ENCODE measurements around the gene SLC12A8. TPM values are rescaled to one million over a fixed set of nuclear protein-coding genes. Genes with fewer than 3 reads are reported as not detected.
A peak's percentile ranks its signal among the peaks of the same experiment; 100 is the strongest.

SLC12A8 gene
- total and polyA plus RNA-seq, 10 of the 15 experiments (the other 5 are each of a cell fraction or from before 2014, with no cell fraction given) = 2.5 to 71.6 (median 50.1) TPM

- TF ChIP-seq BCL11A (IDR thresholded peaks at IDR 0.05; ENCODE audit: low read depth, low read length) (no peak), GATAD2B (conservative IDR thresholded peaks at IDR 0.05; ENCODE audit: low read depth) (peak; percentile 40; the same call in 1 of the 2 replicates), EED (IDR thresholded peaks at IDR 0.05; ENCODE audit: low read depth) (peak; percentile 80), IKZF1 (conservative IDR thresholded peaks at IDR 0.05) (peak; percentile 38; the same call in 1 of the 2 replicates), ZNF217 (IDR thresholded peaks at IDR 0.05) (no peak), MAX (IDR thresholded peaks at IDR 0.05; ENCODE audit: low read depth, low read length) (no peak), POLR2AphosphoS5 (IDR thresholded peaks at IDR 0.05; ENCODE audit: low read length) (no peak), CHD4 (IDR thresholded peaks at IDR 0.05) (no peak), PAX5 (IDR thresholded peaks at IDR 0.05; ENCODE audit: borderline replicate concordance, low read depth, low read length) (peak; percentile 69; the same call in 1 of the 2 replicates), ZZZ3 (IDR thresholded peaks at IDR 0.05; ENCODE audit: control insufficient read depth, insufficient read length, low read depth) (no peak), ELK1 (IDR thresholded peaks at IDR 0.05; ENCODE audit: low read depth, low read length) (no peak), NBN (IDR thresholded peaks at IDR 0.05) (no peak), HSF1 (IDR thresholded peaks at IDR 0.05; ENCODE audit: low read depth, low read length) (no peak), DPF2 (IDR thresholded peaks at IDR 0.05) (peak; percentile 15; the same call in 1 of the 2 replicates), MLLT1 (IDR thresholded peaks at IDR 0.05) (no peak), TCF12 (IDR thresholded peaks at IDR 0.05; ENCODE audit: low read depth, low read length) (0 out of 2 replicates have a peak, but pooled peaks have one; percentile 23)
These were observed 92.0 kb downstream of the SLC12A8 start (continued) for GRCh38 chr3:125120379-125121122.
